Suprapubic skin (tissue), 4 donors: Measurements from ENCODE around the gene GOLM1.

Experiments used
- CTCF ChIP-seq, 2 donors: fragments of 200-600 bp in 1 of 2; fragments of 450-650 bp in 1 of 2; sonication (generic) in 1 of 2; IDR thresholded peaks; one replicate each; pipeline ENCODE4 v1.5.1; 2016 to 2019; ENCODE audit warnings: antibody characterized with exemption in 2 of 2, mild to moderate bottlenecking in 1 of 2, moderate library complexity in 1 of 2
- EP300 ChIP-seq: sonication (generic); formaldehyde crosslinking; IDR thresholded peaks from one replicate; pipeline ENCODE4 v1.6.1; 2017; ENCODE audit warnings: antibody characterized with exemption
- POLR2A ChIP-seq, 2 donors: fragments of 450-650 bp; IDR thresholded peaks; one replicate each; pipeline ENCODE4 v1.6.1; 2017; ENCODE audit warnings: antibody characterized with exemption in 2 of 2, mild to moderate bottlenecking in 2 of 2, moderate library complexity in 2 of 2
- POLR2AphosphoS5 ChIP-seq, 3 donors: sonication (generic); formaldehyde crosslinking; IDR thresholded peaks; one replicate each; pipeline ENCODE4 v1.6.1; 2017; ENCODE audit warnings: antibody characterized with exemption in 3 of 3

- TF ChIP-seq POLR2AphosphoS5 (IDR thresholded peaks at IDR 0.05) (no peak), CTCF (IDR thresholded peaks at IDR 0.05) (no peak), POLR2A (IDR thresholded peaks at IDR 0.05) (no peak), EP300 (no peak)
Observed at GRCh38 chr9:86061972-86062739, 37.2 kb downstream of the GOLM1 start.
